H9 (cell line): ENCODE measurements around the gene TNKS1BP1. TPM values are rescaled to one million over a fixed set of nuclear protein-coding genes. Genes with fewer than 3 reads are reported as not detected.

Experiments used
- DNase-seq: peaks from one replicate; pipeline ENCODE4 v3.0.0-alpha.2; 2017
- H2AFZ ChIP-seq: one replicate; pipeline ENCODE4 v1.6.1; 2013; ENCODE audit warnings: mild to moderate bottlenecking, low read length, control low read depth, moderate library complexity
- H2AK5ac ChIP-seq: 2 replicates; pipeline ENCODE4 v1.6.1; 2013; ENCODE audit warnings: low read length, control low read depth, mixed read lengths; ENCODE audit not compliant: insufficient read length
- H2BK120ac ChIP-seq: one replicate; pipeline ENCODE4 v1.6.1; 2013; ENCODE audit warnings: low read depth, mild to moderate bottlenecking, low read length, control low read depth, inconsistent platforms; ENCODE audit not compliant: poor library complexity, severe bottlenecking
- H2BK12ac ChIP-seq: 2 replicates; pipeline ENCODE4 v1.6.1; 2013; ENCODE audit warnings: low read length, control low read depth, mixed read lengths, low read depth; ENCODE audit not compliant: insufficient read length
- H2BK15ac ChIP-seq: 2 replicates; pipeline ENCODE4 v1.6.1; 2013; ENCODE audit warnings: low read depth, low read length, control low read depth
- H2BK20ac ChIP-seq: one replicate; pipeline ENCODE4 v1.6.1; 2013; ENCODE audit warnings: low read depth, mild to moderate bottlenecking, low read length, control low read depth, inconsistent platforms; ENCODE audit not compliant: poor library complexity, severe bottlenecking
- H2BK5ac ChIP-seq: 2 replicates; pipeline ENCODE4 v1.6.1; 2013; ENCODE audit warnings: low read length, control low read depth, mixed read lengths; ENCODE audit not compliant: insufficient read length
- H3K14ac ChIP-seq: 2 replicates; pipeline ENCODE4 v1.6.1; 2013; ENCODE audit warnings: low read length, control low read depth; ENCODE audit not compliant: insufficient read depth
- H3K18ac ChIP-seq: 2 replicates; pipeline ENCODE4 v1.6.1; 2013; ENCODE audit warnings: low read depth, mild to moderate bottlenecking, mixed read lengths, low read length, control low read depth; ENCODE audit not compliant: insufficient read length
- H3K23ac ChIP-seq: 2 replicates; pipeline ENCODE4 v1.6.1; 2013; ENCODE audit warnings: low read length, control low read depth, mixed read lengths, low read depth; ENCODE audit not compliant: insufficient read length
- H3K23me2 ChIP-seq: 2 replicates; pipeline ENCODE4 v1.6.1; 2013; ENCODE audit warnings: low read depth, mild to moderate bottlenecking, mixed read lengths, low read length, control low read depth; ENCODE audit not compliant: insufficient read length, poor library complexity, severe bottlenecking
- H3K27ac ChIP-seq: 2 replicates; pipeline ENCODE4 v1.5.1; 2013; ENCODE audit warnings: low read length, control low read depth, mixed read lengths, low read depth; ENCODE audit not compliant: insufficient read length
- H3K27me3 ChIP-seq: 2 replicates; pipeline ENCODE4 v1.6.1; 2013; ENCODE audit warnings: low read length, control low read depth, inconsistent platforms; ENCODE audit not compliant: insufficient read depth
- H3K4ac ChIP-seq: 2 replicates; pipeline ENCODE4 v1.6.1; 2013; ENCODE audit warnings: low read depth, mild to moderate bottlenecking, control low read depth, inconsistent platforms, low read length, moderate library complexity
- H3K4me1 ChIP-seq: 2 replicates; pipeline ENCODE4 v1.6.1; 2013; ENCODE audit warnings: low read length, control low read depth, inconsistent platforms; ENCODE audit not compliant: insufficient read depth
- H3K4me2 ChIP-seq: 2 replicates; pipeline ENCODE4 v1.6.1; 2013; ENCODE audit warnings: low read length, control low read depth, mixed read lengths; ENCODE audit not compliant: insufficient read length, insufficient read depth
- H3K56ac ChIP-seq: 2 replicates; pipeline ENCODE4 v1.6.1; 2013; ENCODE audit warnings: low read depth, mild to moderate bottlenecking, mixed read lengths, low read length, control low read depth; ENCODE audit not compliant: insufficient read length
- H3K79me1 ChIP-seq: 2 replicates; pipeline ENCODE4 v1.6.1; 2013; ENCODE audit warnings: low read depth, mild to moderate bottlenecking, moderate library complexity, low read length, control low read depth, inconsistent platforms; ENCODE audit not compliant: insufficient read depth, poor library complexity, severe bottlenecking
- H3K79me2 ChIP-seq: 2 replicates; pipeline ENCODE4 v1.6.1; 2013; ENCODE audit warnings: low read length, control low read depth, inconsistent platforms; ENCODE audit not compliant: insufficient read depth
- H3K9ac ChIP-seq: 2 replicates; pipeline ENCODE4 v1.6.1; 2013; ENCODE audit warnings: low read length, control low read depth, mixed read lengths; ENCODE audit not compliant: insufficient read length; ENCODE audit errors: extremely low read depth
- H3K9me3 ChIP-seq: one replicate; pipeline ENCODE4 v1.6.1; 2013; ENCODE audit warnings: low read depth, low read length, inconsistent platforms; ENCODE audit not compliant: control insufficient read depth
- H3T11ph ChIP-seq: one replicate; pipeline ENCODE4 v1.6.1; 2013; ENCODE audit warnings: mild to moderate bottlenecking, low read length, control low read depth, inconsistent platforms
- H4K20me1 ChIP-seq: one replicate; pipeline ENCODE4 v1.6.1; 2013; ENCODE audit not compliant: control insufficient read depth, insufficient read length, insufficient read depth
- H4K5ac ChIP-seq: 2 replicates; pipeline ENCODE4 v1.6.1; 2013; ENCODE audit warnings: low read depth, mild to moderate bottlenecking, mixed read lengths, low read length, control low read depth; ENCODE audit not compliant: insufficient read length
- H4K8ac ChIP-seq: replicated peaks from 2 replicates; pipeline ENCODE4 v1.6.1; 2013; ENCODE audit warnings: low read length, control low read depth, mixed read lengths, low read depth; ENCODE audit not compliant: insufficient read length
- H4K91ac ChIP-seq: 2 replicates; pipeline ENCODE4 v1.6.1; 2013; ENCODE audit warnings: low read depth, mild to moderate bottlenecking, moderate library complexity, mixed read lengths, low read length, control low read depth; ENCODE audit not compliant: insufficient read length
- H3K27ac Mint-ChIP-seq, 3 experiments: 2 replicates in 2 of 3; 3 replicates in 1 of 3; pipeline ENCODE4 v1.8.0; 2020 to 2021; ENCODE audit warnings: mixed read lengths in 3 of 3, mild to moderate bottlenecking in 1 of 3, moderate library complexity in 1 of 3
- H3K27me3 Mint-ChIP-seq: 2 replicates; pipeline ENCODE4 v1.8.0; 2021; ENCODE audit warnings: low read depth, mild to moderate bottlenecking, moderate library complexity, mixed read lengths
- H3K36me3 Mint-ChIP-seq, 3 experiments: 2 replicates in 2 of 3; 3 replicates in 1 of 3; pipeline ENCODE4 v1.8.0; 2020 to 2021; ENCODE audit warnings: low read depth in 3 of 3, mixed read lengths in 3 of 3; ENCODE audit not compliant: insufficient read depth in 1 of 3
- H3K4me1 Mint-ChIP-seq, 2 experiments: 2 replicates each; pipeline ENCODE4 v1.8.0; 2020; ENCODE audit warnings: mixed read lengths in 2 of 2
- H3K4me3 Mint-ChIP-seq, 2 experiments: 2 replicates in 1 of 2; 3 replicates in 1 of 2; pipeline ENCODE4 v1.8.0; 2020 to 2021; ENCODE audit warnings: mild to moderate bottlenecking in 2 of 2, mixed read lengths in 2 of 2, moderate library complexity in 1 of 2
- H3K9me3 Mint-ChIP-seq, 2 experiments: 2 replicates in 1 of 2; 3 replicates in 1 of 2; pipeline ENCODE4 v1.8.0; 2020; ENCODE audit warnings: mild to moderate bottlenecking in 2 of 2, mixed read lengths in 2 of 2, moderate library complexity in 1 of 2
- CTCF ChIP-seq: fragments of 200-600 bp; sonication (generic); conservative IDR thresholded peaks from 3 replicates; pipeline ENCODE4 v1.8.0; 2021; ENCODE audit warnings: antibody characterized with exemption, mild to moderate bottlenecking
- WGBS: extraction: QIAGEN DNeasy Blood & Tissue Kit; methylation state at CpG from one replicate; pipeline ENCODE4 v1.1.7; 2013; ENCODE audit warnings: missing lambda C conversion rate, low lambda C conversion rate, mixed read lengths; ENCODE audit not compliant: insufficient read length; ENCODE audit errors: extremely low coverage; 5-methylcytosine and 5-hydroxymethylcytosine counted together
- total RNA-seq: library from RNA; stranded (reverse); gene quantifications from 2 replicates; pipeline ENCODE4 v1.2.1, GENCODE V29; 2021

The TNKS1BP1 gene
- total RNA-seq, 1 experiment from 2014 or later: 130 TPM

- Histone ChIP-seq H3K9me3 (no peaks in the 10 kb centered on the region), H3T11ph (no peak overlapping the region), H3K9ac (peak overlapping the region; percentile 64), H3K56ac (no peak overlapping the region), H3K27me3 (no peaks in the 10 kb centered on the region), H2BK120ac (no peak overlapping the region), H3K79me1 (peaks cover 7% of the 10 kb centered on the region), H4K20me1 (no peaks in the 10 kb centered on the region), H2BK5ac (no peak overlapping the region), H3K18ac (no peak overlapping the region), H2BK15ac (no peak overlapping the region), H2BK12ac (no peak overlapping the region), H3K79me2 (peaks cover 10% of the 10 kb centered on the region; the same call in 1 of the 2 replicates), H3K14ac (peak overlapping the region; percentile 28), H2BK20ac (no peak overlapping the region), H3K27ac (no peak overlapping the region), H3K23me2 (peaks cover 6% of the 10 kb centered on the region), H3K4me1 (peaks cover 5% of the 10 kb centered on the region; the same call in 1 of the 2 replicates), H2AFZ (peak overlapping the region; percentile 24), H3K23ac (no peak overlapping the region), H3K4ac (no peak overlapping the region), H3K4me2 (peak overlapping the region; percentile 59), H4K8ac (peak overlapping the region; percentile 9), H2AK5ac (no peak overlapping the region), H4K91ac (no peak overlapping the region), H4K5ac (no peak overlapping the region)
- H3K4me3 Mint-ChIP-seq: peak overlapping the region; percentile 93 to 94
- WGBS: no CpG with 5 or more reads among the region's 12 CpGs
- peak overlapping the region; percentile 96 to 98 (median 98) for H3K27ac Mint-ChIP-seq
- no peaks in the 10 kb centered on the region for H3K9me3 Mint-ChIP-seq
- H3K4me1 Mint-ChIP-seq: peaks cover 44 to 50% of the 10 kb centered on the region in 2 experiments
- DNase-seq: no peak
- no peak for TF ChIP-seq CTCF
- peaks cover 21% of the 10 kb centered on the region for H3K27me3 Mint-ChIP-seq
- H3K36me3 Mint-ChIP-seq: peaks cover 24 to 39% (median 37%) of the 10 kb centered on the region in 3 experiments
Observed at GRCh38 chr11:57336111-57336666, 11.4 kb upstream of the TNKS1BP1 start.
